HG03066 (cell line): ENCODE data around the gene TRIM5.
A peak's percentile ranks its signal among the peaks of the same experiment; 100 is the strongest.
"Not testable (repeated sequence)": the region's sequence is repeated elsewhere in the genome, so short reads cannot be mapped to it uniquely, and the experiment has no call there.

Source experiments
- ATAC-seq: cut with Tn5 transposase; IDR thresholded peaks from one replicate; pipeline ENCODE4 v1.9.1; 2021; ENCODE audit warnings: low read depth; ENCODE audit not compliant: unreplicated experiment

The TRIM5 gene

GRCh38 chr11:5690216-5690615 lies 5.3 kb upstream of the TRIM5 start:
- ATAC-seq: no peak

GRCh38 chr11:5689551-5689983 lies 4.7 kb upstream of the TRIM5 start, which contains the start of gene TRIM22:
TSS of gene TRIM22 (plus strand) at chr11:5689790. CDS start at chr11:5696233, 6,443 bp downstream.
- peak; percentile 63 for ATAC-seq

DNA sequence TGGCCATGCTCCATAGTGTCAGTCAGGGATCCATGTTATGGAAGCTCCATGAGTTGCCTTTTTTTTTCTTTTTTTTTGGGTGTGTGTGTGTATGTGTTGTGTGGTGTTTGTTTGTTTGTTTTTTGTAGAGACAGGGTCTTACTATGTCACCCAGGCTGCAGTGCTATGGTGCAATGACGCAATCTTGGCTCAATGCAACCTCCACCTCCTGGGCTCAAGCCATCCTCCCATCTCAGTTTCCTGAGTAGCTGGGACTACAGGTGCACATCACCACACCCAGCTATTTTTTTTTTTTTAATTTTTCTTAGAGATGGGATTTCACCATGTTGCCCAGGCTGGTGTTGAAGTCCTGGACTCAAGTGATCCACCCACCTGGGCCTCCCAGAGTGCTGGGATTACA lies 3.6 kb upstream of the TRIM5 start:
- ATAC-seq: no peak

GRCh38 chr11:5686426-5686825 lies 1.6 kb upstream of the TRIM5 start:
- ATAC-seq: no peak

DNA sequence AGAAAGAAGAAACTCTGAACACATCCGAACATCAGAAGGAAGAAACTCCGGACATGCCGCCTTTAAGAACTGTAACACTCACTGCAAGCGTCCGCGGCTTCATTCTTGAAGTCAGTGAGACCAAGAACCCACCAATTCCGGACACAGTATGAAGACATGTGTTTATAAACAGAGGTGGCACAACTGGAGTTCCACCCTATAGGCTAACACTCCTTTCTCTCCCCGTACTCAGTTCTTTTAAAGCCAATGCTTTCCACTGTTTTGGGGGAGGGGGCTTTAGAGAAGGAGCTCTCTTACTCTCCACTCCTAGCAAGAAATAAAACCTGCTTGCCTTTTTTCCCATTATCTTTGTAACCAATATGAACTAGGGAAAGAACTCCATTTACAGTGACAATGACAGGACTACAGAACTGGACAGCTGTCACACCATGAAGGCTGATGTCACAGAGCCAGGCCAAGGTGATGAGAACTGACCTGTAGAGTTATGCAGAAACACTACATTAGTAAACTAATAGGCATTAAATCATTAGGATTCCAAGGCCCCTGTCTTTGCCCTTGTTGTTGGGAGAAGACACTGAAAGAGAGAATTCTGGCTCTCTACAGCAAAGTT lies 733 bp downstream of the TRIM5 start:
- no peak for ATAC-seq

DNA sequence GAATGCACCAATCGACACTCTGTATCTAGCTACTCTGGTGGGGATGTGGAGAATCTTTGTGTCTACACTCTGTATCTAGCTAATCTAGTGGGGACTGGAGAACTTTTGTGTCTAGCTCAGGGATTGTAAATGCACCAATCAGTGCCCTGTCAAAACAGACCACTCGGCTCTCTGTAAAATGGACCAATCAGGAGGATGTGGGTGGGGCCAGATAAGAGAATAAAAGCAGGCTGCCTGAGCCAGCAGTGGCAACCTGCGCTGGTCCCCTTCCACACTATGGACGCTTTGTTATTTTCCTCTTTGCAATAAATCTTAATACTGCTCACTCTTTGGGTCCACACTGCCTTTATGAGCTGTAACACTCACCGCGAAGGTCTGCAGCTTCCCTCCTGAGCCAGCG lies 1.3 kb downstream of the TRIM5 start:
- ATAC-seq: not testable (repeated sequence)

- not testable (repeated sequence) for ATAC-seq
Measured at GRCh38 chr11:5682890-5683441, 1.9 kb downstream of the TRIM5 start.

- ATAC-seq: no peak
Measured at GRCh38 chr11:5679811-5680210, 5.1 kb downstream of the TRIM5 start.

DNA sequence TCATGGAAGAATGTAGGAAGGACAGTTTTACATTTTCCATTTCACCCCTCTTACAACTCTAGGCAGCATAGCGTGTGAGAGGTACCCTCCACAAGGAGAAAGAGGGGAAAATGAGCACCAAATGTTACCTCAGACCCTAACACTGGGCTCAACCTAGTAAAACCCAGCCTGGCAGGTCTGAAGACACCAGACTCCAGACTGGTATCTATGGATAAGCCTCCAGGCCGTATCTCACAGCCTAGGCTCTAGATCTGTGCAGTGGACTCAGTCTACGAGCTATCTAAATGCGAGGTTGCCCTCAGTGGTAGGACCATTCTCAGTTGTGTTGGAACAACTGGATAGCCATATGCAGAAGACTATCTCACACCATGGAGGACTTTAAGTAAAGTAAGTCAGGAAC lies 10.5 kb downstream of the TRIM5 start:
- no peak for ATAC-seq

GRCh38 chr11:5671831-5672230 lies 13.0 kb downstream of the TRIM5 start:
- ATAC-seq: no peak

DNA sequence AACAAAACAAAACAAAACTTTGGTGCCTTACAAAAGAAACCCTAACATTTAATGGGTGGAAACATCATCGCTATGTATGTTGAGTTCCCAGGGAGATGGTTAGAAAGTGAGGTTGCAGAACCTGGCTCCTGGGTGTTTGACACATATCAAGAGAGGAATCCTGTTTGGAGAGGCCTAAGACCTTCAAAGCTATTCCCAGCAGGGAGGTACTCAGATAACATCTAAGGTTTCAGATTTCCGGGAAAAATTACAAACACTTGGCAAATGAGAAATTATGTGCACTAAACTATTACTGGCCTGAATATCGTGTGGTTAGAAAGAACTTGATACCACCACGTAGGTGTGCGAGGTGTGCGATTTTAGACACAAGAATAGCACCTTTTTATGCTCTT lies 18.5 kb downstream of the TRIM5 start:
- ATAC-seq: no peak

DNA sequence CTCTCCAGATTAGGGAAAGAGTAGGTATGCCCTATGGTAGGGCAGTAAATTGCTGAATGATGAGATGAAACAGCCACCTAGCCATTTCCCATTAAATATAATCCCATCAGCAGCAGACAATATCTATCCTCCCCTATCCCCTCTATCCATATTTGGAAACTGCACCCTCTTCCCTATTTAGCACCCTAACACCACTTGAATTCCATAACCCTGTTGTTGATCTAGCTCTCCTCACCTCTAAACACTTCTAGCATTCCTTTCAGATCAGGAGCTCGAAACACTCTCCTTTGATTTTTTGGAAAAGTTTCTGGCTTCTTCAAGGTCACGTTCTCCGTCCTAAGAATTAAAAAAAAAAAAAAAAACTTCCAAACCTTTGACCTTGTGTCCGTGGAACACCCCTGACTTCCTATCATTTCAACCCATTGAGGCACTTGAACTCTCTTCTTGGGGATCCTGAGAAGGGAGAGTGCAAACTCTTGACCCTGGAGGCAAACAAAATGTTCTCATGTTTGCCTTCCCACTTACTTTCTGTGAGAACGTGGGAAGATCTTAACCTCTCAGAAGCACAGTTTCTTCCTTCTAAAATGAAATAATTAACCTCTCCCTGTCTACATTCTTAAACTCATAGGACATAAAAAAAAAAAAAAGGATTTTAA lies 19.0 kb downstream of the TRIM5 start:
- ATAC-seq: no peak

GRCh38 chr11:5665051-5665570 lies 19.8 kb downstream of the TRIM5 start:
- no peak for ATAC-seq

DNA sequence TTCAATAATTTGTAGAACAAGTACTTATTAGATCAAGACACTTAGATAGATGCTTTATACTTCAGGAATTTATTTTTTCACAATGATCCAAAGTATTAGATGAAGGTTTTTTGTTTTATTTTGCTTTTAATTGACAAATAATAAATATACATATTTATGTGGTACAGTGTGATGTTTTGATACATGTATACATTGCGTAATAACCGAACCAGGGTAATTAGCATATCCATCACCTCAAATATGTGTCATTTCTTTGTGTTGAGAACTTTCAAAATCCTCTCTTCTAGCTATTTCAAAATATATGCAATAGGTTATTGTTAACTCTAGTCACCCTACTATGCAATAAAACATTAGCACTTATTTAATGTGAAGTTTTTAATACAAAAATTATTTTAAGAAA lies 21.4 kb downstream of the TRIM5 start:
- ATAC-seq: no peak

DNA sequence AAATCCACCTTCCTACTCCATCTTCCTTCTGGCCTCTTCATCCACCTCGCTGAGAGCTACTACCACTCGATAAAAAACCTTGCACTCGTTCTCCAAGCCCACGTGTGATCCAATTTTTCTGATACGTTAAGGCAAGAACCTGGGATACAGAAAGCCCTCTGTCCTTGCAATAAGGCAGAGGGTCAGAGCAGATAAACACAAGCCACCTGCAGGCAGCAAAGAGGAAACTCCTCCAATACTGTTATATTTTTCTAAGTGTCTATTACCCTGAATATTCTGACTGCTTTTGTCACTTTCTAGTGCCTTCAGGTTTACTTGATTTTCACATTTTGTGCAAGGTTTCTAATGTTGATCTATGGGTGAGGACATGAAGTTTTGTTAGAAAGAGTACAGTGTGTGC lies 26.6 kb downstream of the TRIM5 start:
- ATAC-seq: no peak

GRCh38 chr11:5656956-5657355 lies 27.9 kb downstream of the TRIM5 start:
- not testable (repeated sequence) for ATAC-seq

- ATAC-seq: no peak
Measured at GRCh38 chr11:5655474-5655873, 29.4 kb downstream of the TRIM5 start.

- no peak for ATAC-seq
Measured at GRCh38 chr11:5646139-5646538, 38.7 kb downstream of the TRIM5 start.

DNA sequence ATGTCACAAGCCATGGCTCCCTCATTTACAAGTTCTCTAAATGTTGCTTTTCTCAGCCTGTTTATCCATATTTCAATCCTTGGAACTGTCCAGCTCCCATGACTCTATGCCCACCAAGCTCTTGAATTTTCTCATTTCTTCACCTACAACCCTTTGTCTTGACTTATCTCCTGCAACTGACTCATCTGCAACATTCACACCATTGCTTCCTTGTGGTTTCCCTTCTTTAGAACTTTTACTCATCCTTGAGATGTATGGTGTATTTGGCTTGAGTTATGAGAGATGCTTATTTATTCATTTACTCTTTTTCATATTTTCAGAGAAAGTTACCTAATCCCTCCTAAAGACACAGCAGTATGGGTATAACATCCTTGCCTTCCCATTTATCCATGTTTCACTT lies 41.3 kb downstream of the TRIM5 start:
- ATAC-seq: no peak

DNA sequence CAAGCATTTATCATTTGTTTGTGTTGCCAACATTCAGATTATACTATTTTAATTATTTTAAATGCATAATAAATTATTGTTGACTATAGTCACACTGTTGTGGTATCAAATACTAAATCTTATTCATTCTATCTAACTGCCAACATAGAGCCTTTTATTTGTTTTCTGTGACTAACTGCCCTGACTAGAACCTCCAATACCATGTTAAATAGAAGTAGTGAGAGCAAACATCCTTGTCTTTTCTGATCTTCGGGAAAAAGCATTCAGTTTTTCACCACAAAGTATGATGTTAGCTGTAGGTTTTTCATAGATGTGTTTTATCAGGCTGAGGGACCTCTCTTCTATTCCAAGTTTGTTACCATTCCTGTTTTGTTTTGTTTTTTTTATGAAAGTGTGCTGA lies 44.9 kb downstream of the TRIM5 start:
- ATAC-seq: no peak

- peak; percentile 95 for ATAC-seq
Measured at GRCh38 chr11:5631969-5632635, 52.8 kb downstream of the TRIM5 start.
